IPS-NIHi7 (cell line): ENCODE data around the gene GIMAP1.

Source experiments
- DNase-seq: peaks from one replicate; pipeline ENCODE4 v3.0.0; 2012; ENCODE audit warnings: mixed read lengths; ENCODE audit errors: extremely low spot score

Gene GIMAP1

DNA sequence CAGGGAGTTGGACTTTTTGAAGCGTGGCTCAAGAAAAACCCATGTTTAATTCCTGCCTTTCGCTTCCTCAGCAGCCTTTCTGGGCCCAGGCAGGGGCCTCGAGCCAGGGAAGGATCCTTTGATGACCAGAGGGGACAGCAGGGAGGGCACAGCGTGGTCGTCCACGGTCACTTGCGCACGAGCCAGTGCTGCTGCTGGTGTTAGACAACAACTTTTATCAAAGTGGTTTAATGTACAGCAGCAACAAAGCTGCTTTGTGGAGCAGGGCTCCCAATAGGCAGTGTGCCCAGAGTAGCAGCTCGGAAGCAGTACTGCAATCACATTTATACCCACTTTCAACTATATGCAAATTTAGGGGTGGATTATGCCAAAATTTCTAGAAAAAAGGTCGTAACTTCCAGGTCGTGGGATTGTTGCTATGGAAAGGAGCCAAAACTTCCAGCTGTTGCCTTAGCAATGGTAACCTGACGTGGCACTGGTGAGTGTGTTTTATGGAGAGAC is 6.1 kb downstream of the GIMAP1 start:
- DNase-seq, result no peak

- DNase-seq, result no peak
These were observed 7.1 kb downstream of the GIMAP1 start for GRCh38 chr7:150723467-150723866.

DNA sequence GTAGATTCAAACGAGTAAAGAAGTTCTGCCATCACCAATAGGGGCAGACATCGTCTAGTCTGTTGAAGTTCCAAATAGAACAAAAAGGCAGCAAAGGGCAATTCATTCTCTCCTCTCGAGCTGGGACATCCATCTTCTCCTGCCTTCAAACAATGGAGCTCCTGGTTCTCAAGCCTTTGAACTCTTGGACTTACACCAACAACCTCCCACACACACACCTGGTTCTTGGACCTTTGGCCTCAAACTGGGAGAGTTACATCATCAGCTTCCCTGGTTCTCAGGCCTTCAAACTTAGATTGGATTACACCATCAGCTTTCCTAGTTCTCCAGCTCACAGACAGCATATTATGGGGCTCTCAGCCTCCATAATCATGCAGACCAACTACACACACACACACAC is 11.0 kb downstream of the GIMAP1 start:
- no peak for DNase-seq

DNA sequence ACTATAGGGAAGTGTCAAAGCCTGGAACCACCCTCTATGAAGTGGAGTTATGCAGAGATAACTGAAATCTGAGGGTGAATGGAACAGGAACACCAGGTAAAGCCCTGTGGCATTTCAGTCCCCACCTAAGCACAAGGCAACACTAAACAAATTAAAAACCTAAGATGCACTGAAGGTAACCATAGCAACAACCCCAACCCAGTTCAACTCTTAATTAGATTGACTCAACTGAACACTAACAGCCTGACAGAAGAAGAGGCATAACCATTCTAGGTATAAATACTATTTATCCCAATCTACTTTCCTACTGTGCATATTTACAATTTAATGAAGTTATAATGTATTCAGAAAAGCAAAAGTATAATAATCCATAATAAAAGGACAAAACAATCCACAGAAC is 11.6 kb downstream of the GIMAP1 start:
- no peak for DNase-seq

GRCh38 chr7:150728609-150729008 is 12.2 kb downstream of the GIMAP1 start:
- DNase-seq, result no peak

DNA sequence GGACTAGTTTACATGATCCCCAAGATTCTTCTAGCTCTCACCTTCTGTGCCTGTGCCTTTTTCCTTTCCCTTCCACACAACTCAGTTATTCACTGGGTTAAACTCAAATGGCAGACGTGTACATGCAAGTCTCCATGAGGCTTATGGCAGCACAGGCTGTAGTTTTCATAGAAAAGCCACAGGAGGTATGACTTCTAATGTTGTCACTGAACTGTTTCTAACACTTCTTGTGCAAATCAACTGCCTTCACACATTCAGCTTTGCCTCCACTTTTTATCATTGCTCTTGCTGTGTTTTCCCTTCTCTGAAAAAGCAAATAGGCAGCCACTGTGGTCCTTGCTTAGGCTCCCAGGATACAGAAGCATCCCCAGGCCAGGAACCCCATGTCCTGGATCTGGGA is 15.5 kb downstream of the GIMAP1 start:
- no peak for DNase-seq

GRCh38 chr7:150732786-150733481 is 16.5 kb downstream of the GIMAP1 start:
- no peak for DNase-seq

DNA sequence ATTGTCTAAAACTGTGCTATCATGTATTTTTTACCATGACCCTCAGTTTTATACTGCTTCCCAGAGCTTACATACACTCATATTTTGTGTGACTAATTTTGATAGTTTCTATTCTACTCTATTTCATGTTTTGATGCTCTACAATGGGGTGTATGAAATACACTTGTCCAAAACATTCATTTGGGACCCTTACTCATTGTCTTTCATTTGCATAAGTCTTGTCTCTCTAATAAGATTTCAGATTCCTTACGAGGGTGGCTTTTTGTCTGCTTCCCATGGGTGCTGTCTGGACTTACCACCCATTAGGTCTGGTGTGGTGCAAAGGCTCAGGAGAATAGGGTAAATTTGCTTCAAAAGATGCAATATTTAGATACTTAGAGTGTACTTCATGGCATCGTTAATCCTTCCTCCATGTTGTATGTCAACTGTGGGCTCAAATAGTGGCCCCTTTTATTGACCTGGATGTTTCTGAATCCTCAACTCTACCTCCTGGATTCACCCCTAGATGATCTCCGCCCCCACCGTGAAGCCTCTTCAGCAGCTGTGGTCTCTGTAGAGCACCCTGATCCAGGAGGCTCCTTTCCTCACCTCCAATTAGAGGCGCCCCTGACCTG is 17.2 kb downstream of the GIMAP1 start:
- no peak for DNase-seq

DNA sequence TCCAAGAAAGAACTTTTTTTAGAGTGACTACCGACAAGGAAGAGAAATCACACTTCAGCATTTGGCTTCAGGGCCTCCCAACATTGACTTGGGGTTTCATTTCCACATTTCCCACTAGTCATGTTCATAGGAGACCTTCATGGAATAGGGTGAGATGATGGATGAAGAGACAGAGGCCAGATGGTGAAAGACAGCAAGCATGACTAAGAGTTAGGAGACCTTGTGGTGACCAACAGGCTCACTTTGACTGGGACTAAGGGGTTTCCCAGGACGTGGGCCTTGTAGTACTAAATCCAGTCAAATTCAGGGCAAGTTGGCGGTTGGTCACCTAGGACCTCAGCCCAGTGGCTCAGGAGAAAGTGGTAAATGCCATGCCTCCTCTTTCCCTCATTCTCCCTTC is 17.8 kb downstream of the GIMAP1 start:
- no peak for DNase-seq

DNA sequence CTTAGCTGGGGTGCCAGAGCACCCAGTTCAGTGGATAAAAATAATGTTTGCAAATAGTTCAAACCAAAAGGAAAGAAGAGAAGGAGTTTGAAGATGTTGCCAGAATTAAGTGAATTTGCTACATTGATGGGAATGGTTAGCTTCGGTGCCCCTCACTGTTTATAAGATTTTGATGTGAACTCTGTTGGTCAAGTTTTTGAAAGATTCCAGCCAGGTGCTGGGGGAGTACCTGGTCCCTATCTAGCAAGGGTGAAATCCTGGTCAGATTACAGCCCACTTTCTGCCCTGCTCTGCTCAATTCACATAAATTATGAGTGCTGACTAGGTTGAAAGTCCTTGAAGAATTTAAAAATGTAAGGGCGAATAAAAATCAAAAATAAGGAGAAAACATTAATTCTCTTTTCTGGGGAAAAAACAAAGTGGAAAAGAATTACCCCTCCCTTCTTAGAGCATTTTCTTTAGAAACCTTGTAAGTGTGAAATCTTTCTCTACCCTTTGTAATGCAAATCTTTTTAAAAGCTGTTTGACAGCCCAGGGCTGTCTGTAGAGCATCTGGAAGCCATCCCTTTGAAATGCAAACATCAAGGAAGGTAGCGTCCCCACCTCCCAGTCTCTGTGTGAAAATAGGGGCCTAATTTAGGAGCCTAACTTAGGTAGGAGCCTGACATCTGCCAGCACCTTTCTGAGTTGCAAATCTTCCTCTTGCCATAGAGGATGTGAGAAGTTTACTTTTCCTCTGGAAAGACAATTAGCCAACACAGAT is 19.4 kb downstream of the GIMAP1 start:
- peak; percentile 70 for DNase-seq

DNA sequence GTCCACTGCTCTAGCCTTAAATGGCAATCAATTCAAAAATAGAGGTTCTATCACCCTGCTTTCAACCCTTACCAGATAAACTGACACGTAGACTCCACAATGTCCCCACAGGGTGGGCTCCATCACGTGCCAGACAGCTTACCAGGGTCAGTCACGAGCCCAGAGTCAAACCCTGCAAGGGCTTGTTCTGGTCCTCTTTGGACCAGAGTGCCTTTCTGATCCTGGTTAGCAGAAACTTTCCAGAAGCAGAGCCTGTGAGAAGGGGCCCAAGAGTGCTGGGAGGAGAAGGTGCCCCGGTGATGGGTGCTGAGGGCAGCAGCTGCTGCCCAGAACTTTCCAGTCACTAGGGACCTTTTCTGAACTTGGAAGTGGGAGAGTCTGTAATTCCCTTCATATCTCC is 20.5 kb downstream of the GIMAP1 start:
- DNase-seq, result no peak

DNA sequence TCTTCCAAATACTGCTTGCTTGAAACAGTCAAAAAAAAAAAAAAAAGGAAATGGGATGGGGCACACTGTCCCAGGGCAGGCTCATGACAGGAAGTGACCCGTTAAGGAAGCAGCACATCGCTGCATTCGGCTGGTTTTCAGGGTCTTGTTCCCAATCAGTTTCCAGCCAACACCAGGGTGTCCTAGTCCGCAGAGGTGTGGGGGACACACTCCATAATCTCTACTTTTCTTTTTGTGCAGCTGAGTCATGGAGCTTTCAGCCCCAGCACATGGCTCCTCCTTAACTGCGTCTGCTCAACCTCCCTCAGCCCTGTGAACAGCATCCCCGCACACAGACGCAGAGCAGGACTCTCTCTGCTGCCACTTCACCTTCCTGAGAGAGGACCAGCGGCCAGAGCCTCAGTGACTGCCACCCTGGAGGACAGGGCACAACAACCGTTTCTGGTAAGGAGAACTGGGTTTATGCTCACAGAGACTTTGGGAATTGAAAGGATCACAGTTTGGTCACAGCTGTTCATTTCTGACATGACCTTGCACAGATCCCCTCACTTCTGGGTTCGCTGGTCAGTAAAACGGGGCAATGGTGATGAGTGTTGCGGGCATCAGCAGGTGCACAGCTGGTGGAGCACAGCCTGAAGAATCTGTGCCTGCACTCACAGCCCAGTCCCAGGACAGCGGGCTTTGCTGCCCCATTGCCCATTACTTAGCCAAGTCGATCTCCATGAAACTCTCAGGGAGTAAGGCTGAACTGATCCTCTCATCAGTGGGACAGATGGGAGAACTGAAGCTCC is 21.0 kb downstream of the GIMAP1 start, which contains the start of gene GIMAP5:
Gene GIMAP5 (plus strand): TSS at position 154 of the 791 bp plus-strand sequence. CDS start 3,467 bp downstream, outside the sequence.
- no peak for DNase-seq

DNA sequence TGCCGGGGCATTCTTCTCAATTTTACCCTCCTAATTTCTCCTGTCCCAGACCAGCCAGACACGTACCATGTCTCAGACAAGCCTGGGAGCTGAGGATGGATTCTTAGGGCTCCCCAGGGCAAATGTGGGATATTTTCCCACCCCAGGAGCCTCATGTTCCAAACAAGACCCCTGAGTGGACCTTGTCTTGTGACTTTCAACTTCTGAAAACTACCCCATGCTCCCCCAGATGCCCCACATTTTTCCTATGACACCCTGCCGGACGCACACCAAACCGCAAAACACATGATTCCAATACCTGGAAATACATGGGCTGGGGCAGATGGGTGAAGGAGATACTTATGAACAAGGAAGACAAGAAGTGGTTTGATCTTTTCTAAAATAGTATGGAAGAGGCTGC is 21.7 kb downstream of the GIMAP1 start:
- no peak for DNase-seq

- DNase-seq, result no peak
These were observed 22.2 kb downstream of the GIMAP1 start for GRCh38 chr7:150738591-150739001.

- DNase-seq, result no peak
These were observed 22.6 kb downstream of the GIMAP1 start for GRCh38 chr7:150739033-150739432.

DNA sequence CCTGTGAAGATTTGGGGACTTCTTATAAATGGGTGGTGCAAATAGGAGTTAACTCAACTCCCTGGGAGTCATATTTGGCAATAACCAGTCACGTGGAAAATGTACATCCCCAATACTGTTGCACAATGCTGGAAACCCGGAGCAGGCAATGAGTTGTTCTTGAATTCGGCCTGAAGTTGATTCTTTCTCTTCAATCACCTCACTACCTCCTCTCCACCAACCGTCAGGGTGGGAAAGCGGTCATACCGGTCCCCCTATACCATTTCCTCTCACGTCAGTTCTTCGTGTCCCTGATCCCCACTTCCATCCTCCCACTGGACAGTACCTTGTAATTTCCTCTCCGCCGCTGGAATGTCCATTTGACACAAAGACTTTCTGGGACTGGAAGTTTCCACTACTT is 23.6 kb downstream of the GIMAP1 start:
- DNase-seq, result no peak

DNA sequence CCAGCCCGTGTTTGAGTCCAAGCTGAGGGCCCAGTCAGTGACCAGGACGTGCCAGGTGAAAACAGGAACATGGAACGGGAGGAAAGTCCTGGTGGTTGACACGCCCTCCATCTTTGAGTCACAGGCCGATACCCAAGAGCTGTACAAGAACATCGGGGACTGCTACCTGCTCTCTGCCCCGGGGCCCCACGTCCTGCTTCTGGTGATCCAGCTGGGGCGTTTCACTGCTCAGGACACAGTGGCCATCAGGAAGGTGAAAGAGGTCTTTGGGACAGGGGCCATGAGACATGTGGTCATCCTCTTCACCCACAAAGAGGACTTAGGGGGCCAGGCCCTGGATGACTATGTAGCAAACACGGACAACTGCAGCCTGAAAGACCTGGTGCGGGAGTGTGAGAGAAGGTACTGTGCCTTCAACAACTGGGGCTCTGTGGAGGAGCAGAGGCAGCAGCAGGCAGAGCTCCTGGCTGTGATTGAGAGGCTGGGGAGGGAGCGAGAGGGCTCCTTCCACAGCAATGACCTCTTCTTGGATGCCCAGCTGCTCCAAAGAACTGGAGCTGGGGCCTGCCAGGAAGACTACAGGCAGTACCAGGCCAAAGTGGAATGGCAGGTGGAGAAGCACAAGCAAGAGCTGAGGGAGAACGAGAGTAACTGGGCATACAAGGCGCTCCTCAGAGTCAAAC is 26.0 kb downstream of the GIMAP1 start:
- no peak for DNase-seq

DNA sequence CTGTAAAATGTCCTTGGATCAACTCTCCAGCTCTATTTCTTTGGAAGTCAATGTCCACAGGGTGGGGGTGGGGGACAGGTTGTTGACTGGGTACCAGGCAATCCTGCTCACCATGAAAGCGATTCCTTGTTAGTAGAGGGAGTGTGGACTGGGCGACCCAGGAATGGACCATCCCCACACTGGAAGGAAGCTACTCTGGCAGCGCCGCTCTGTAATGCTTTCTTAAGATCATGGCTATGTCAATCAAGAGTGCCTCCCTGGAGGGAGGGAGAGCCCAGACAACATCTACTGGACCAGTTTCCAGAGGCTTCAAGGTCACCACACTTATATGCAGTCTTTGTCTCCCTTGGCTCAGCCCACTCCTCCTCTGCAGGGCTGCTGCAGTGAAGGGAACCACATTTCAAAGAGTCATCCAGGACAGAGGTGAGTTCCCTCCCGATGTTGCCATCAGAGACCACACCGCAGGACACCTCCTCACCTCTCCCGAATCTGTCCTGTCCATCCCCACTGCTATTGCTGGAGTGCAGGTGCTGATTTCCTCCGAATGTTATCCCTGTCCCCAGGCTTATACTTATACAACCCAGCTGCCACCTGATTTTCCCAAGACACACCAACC is 27.7 kb downstream of the GIMAP1 start:
- DNase-seq, result no peak

DNA sequence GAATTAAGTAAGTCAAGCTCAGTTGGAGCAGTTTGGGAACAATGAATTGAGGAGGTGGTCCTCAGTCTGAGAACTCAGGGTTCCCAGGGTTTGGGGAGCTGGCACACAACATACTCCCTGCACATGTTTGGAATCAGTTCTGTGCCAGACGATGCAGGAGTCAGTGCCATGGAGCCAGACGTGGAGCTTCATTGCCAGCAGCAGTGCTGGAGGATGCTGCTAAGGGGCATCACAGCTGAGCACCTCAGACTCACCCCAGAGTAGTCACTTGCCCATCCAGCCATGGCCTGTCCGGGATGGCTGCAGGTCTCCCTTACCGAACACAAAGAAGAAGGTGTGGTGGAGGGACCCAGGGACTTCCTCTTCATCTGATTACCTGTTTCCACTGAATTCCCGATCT is 28.7 kb downstream of the GIMAP1 start:
- no peak for DNase-seq

- DNase-seq, result no peak
These were observed 29.5 kb downstream of the GIMAP1 start for GRCh38 chr7:150745876-150746275.

DNA sequence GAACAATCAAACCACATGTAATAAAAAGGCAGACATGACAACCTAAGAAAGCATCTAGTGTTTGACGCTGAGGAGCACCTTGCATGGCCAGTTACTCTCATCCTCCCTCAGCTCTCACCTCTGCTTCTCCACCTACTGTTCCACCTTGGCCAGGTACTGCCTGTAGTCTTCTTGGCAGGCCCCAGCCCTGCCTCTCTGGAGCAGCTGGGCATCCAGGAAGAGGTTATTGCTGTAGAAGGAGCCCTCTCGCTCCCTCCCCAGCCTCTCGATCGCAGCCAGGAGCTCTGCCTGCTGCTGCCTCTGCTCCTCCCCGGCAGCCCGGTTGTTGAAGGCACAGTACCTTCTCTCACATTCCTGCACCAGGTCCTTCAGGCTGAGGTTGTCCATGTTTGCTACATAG is 30.5 kb downstream of the GIMAP1 start:
- no peak for DNase-seq
